GM19395 (cell line): ENCODE results near the gene ACTN1.

Source experiments
- ATAC-seq: cut with Tn5 transposase; IDR thresholded peaks from one replicate; pipeline ENCODE4 v1.9.1; 2021; ENCODE audit warnings: mild to moderate bottlenecking, moderate library complexity; ENCODE audit not compliant: unreplicated experiment

The ACTN1 gene

GRCh38 chr14:68937471-68938270, 41.4 kb downstream of the ACTN1 start:
- ATAC-seq: no peak

GRCh38 chr14:68936980-68937379, 42.1 kb downstream of the ACTN1 start:
- no peak for ATAC-seq

- ATAC-seq: no peak
Measured at GRCh38 chr14:68936476-68936875, 42.6 kb downstream of the ACTN1 start.

- no peak for ATAC-seq
Measured at GRCh38 chr14:68935761-68936214, 43.3 kb downstream of the ACTN1 start.

GRCh38 chr14:68934066-68934465, 45.0 kb downstream of the ACTN1 start:
- ATAC-seq: no peak

- no peak for ATAC-seq
Measured at GRCh38 chr14:68932686-68933085, 46.4 kb downstream of the ACTN1 start.

GRCh38 chr14:68932231-68932630, 46.9 kb downstream of the ACTN1 start:
- ATAC-seq: no peak

- ATAC-seq: no peak
Measured at GRCh38 chr14:68931474-68932051, 47.5 kb downstream of the ACTN1 start.

GRCh38 chr14:68931063-68931462, 48.0 kb downstream of the ACTN1 start:
- ATAC-seq: no peak

GRCh38 chr14:68929623-68930307, 49.3 kb downstream of the ACTN1 start:
- ATAC-seq: no peak

GRCh38 chr14:68928770-68929550, 50.1 kb downstream of the ACTN1 start:
- no peak for ATAC-seq

- ATAC-seq: no peak
Measured at GRCh38 chr14:68927956-68928675, 51.0 kb downstream of the ACTN1 start.

- no peak for ATAC-seq
Measured at GRCh38 chr14:68927089-68927488, 52.0 kb downstream of the ACTN1 start.

- ATAC-seq: no peak
Measured at GRCh38 chr14:68926236-68926635, 52.9 kb downstream of the ACTN1 start.

- no peak for ATAC-seq
Measured at GRCh38 chr14:68925373-68925772, 53.7 kb downstream of the ACTN1 start.

GRCh38 chr14:68924186-68925158, 54.6 kb downstream of the ACTN1 start:
- ATAC-seq: no peak

- no peak for ATAC-seq
Measured at GRCh38 chr14:68922886-68923285, 56.2 kb downstream of the ACTN1 start.

GRCh38 chr14:68922201-68922621, 56.9 kb downstream of the ACTN1 start:
- ATAC-seq: no peak

GRCh38 chr14:68921666-68922065, 57.4 kb downstream of the ACTN1 start:
- no peak for ATAC-seq
